Measurements from ENCODE around the gene CAMTA1.

DNA sequence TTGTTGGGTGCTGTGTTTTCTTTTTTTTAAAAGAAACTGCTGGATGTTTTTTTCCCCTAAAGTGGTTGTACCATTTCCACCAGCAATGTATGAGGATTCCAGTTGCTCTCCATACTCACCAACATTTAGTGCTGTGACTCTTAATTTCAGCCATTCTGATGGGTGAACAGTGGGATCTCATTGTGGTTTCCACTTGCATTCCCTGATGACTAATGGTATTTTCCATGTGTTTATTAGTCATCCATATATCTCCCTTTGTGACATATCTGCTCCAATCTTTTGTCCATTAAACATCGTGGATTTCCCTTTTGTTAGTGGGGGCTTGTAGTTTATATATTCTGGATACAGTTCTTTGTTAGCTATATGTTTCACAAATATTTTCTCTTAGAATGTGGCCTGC is 206.0 kb downstream of the CAMTA1 start:
- no peak for TF ChIP-seq EZH2 (optimal IDR thresholded peaks at IDR 0.05; ENCODE audit: low read depth, low read length)
- TF ChIP-seq, protein P1, sequence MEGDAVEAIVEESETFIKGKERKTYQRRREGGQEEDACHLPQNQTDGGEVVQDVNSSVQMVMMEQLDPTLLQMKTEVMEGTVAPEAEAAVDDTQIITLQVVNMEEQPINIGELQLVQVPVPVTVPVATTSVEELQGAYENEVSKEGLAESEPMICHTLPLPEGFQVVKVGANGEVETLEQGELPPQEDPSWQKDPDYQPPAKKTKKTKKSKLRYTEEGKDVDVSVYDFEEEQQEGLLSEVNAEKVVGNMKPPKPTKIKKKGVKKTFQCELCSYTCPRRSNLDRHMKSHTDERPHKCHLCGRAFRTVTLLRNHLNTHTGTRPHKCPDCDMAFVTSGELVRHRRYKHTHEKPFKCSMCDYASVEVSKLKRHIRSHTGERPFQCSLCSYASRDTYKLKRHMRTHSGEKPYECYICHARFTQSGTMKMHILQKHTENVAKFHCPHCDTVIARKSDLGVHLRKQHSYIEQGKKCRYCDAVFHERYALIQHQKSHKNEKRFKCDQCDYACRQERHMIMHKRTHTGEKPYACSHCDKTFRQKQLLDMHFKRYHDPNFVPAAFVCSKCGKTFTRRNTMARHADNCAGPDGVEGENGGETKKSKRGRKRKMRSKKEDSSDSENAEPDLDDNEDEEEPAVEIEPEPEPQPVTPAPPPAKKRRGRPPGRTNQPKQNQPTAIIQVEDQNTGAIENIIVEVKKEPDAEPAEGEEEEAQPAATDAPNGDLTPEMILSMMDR (IDR thresholded peaks at IDR 0.05; ENCODE audit: low read length), result no peak
- no peak for TF ChIP-seq EZH2phosphoT487 (IDR thresholded peaks at IDR 0.05; ENCODE audit: low read length)
